Sigmoid colon (tissue), 7 donors: ENCODE measurements around the gene ALPK3. TPM values are rescaled to one million over a fixed set of nuclear protein-coding genes. Genes with fewer than 3 reads are reported as not detected.

Experiments used
- DNase-seq: peaks from one replicate; pipeline ENCODE4 v3.0.0-alpha.2; 2019
- H3K27ac ChIP-seq, 4 donors: fragments of 200-600 bp; sonication (generic); one replicate each; pipeline ENCODE4 v1.5.1; 2016 to 2019; ENCODE audit warnings: mild to moderate bottlenecking in 1 of 4
- H3K27me3 ChIP-seq, 3 donors: fragments of 200-600 bp; sonication (generic); one replicate each; pipeline ENCODE4 v1.5.1; 2019; ENCODE audit warnings: mild to moderate bottlenecking in 1 of 3
- H3K36me3 ChIP-seq, 4 donors: fragments of 200-600 bp; sonication (generic); one replicate each; pipeline ENCODE4 v1.5.1; 2016 to 2019
- H3K4me1 ChIP-seq, 4 donors: fragments of 200-600 bp; sonication (generic); one replicate each; pipeline ENCODE4 v1.5.1; 2017 to 2019
- H3K4me3 ChIP-seq, 4 donors: fragments of 200-600 bp; sonication (generic); one replicate each; pipeline ENCODE4 v1.5.1; 2017 to 2019; ENCODE audit warnings: mild to moderate bottlenecking in 2 of 4, moderate library complexity in 1 of 4
- H3K9me3 ChIP-seq, 4 donors: fragments of 200-600 bp in 3 of 4; sonication (generic) in 3 of 4; one replicate each; pipeline versions ENCODE4 v1.5.1 to v1.6.1; 2013 to 2019
- CTCF ChIP-seq, 4 experiments: fragments of 450-650 bp in 3 of 4; fragments of 200-600 bp in 1 of 4; IDR thresholded peaks; one replicate each; pipeline ENCODE4 v1.5.1; 2016 to 2019; ENCODE audit warnings: antibody characterized with exemption in 4 of 4, mild to moderate bottlenecking in 3 of 4, moderate library complexity in 2 of 4
- EP300 ChIP-seq, 4 donors: sonication (generic); formaldehyde crosslinking; IDR thresholded peaks; one replicate each; pipeline ENCODE4 v1.6.1; 2017; ENCODE audit warnings: antibody characterized with exemption in 4 of 4
- POLR2A ChIP-seq, 2 donors: fragments of 450-650 bp; IDR thresholded peaks; one replicate each; pipeline ENCODE4 v1.6.1; 2016; ENCODE audit warnings: antibody characterized with exemption in 2 of 2, mild to moderate bottlenecking in 2 of 2, moderate library complexity in 2 of 2
- POLR2AphosphoS5 ChIP-seq, 4 donors: sonication (generic); formaldehyde crosslinking; IDR thresholded peaks; one replicate each; pipeline ENCODE4 v1.6.1; 2017; ENCODE audit warnings: antibody characterized with exemption in 4 of 4
- WGBS, 2 donors: extraction: QIAGEN DNeasy Blood & Tissue Kit; methylation state at CpG; one replicate each; pipeline ENCODE4 v1.1.7; 2013; 5-methylcytosine and 5-hydroxymethylcytosine counted together
- intact Hi-C: fragments of 100-400 bp; cut with DNase I; formaldehyde crosslinking; loops from one replicate; pipeline ENCODE4 v1.15.1; 2023
- polyA plus RNA-seq, 3 donors: library from polyadenylated mRNA; stranded (reverse); fragments of 200-250 nt; gene quantifications; one replicate each; pipeline ENCODE4 v1.2.3, GENCODE V29; 2013
- total RNA-seq, 4 donors: library from RNA; depleted of rRNA; stranded (reverse); fragments of >200 nt; gene quantifications; one replicate each; pipeline ENCODE4 v1.1.0, GENCODE V29; 2016
- donor health status: healthy with polysubstance abuse.
- donor health status: Bipolar disorder and iron deficiency.
- donor health status: healthy.

The ALPK3 gene
- total and polyA plus RNA-seq, 7 donors = under 0.01 to 41.0 (median 3.9) TPM

DNA sequence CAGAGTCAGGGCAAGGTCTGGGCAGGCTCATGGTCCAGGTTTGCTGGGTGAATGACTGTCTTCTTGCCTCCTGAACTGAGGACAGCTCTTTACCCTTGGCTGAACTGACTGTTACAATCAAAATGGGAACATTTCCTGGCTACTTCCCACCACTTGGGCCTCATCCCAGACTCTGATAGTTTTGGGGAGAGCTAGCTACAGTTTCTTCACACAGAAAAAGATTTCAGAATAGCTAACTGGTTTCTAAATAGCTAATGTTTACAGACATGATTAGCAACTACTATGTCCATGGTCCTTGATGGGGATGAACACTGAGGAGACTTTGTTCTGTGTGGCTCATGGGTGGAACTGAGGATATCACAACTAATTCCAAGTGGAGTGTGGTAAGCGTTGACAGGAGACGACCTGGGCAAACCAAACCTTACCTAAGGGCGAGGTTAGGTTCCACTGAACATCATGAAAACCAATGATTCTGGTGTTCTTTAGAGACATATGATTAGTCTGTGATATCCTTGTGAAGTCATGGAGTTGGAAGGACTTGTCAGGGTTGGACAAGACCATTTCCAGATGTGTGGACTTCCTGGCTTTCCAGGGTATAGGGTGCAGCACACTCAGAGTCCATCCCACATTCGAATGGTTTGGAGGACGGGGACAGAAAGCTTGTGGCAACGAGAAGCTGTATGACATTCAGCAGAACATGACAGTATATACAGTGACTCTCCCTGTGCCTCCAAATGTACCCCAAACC, 7.3 kb downstream of the ALPK3 start:
- Histone ChIP-seq H3K9me3 (no peaks in the 10 kb centered on the region), H3K36me3 (peaks cover 0 to 3% (median 0%) of the 10 kb centered on the region in 4 donors), H3K4me3 (no peak overlapping the region), H3K4me1 (peaks cover 0 to 81% (median 56%) of the 10 kb centered on the region in 4 donors), H3K27ac (peak overlapping the region; percentile 7 to 94 (median 62)), H3K27me3 (no peaks in the 10 kb centered on the region)
- TF ChIP-seq CTCF (IDR thresholded peaks at IDR 0.05) (no peak), POLR2AphosphoS5 (IDR thresholded peaks at IDR 0.05) (peak in 3 of 4 donors; percentile 52 to 65 (median 60)), EP300 (IDR thresholded peaks at IDR 0.05) (peak in 1 of 4 donors; percentile 11), POLR2A (IDR thresholded peaks at IDR 0.05) (no peak)
- 88% methylated on average over 6 of the region's 6 CpGs for WGBS, 2 donors
- intact Hi-C loops = no loop called here
- DNase-seq = peak; percentile 89

DNA sequence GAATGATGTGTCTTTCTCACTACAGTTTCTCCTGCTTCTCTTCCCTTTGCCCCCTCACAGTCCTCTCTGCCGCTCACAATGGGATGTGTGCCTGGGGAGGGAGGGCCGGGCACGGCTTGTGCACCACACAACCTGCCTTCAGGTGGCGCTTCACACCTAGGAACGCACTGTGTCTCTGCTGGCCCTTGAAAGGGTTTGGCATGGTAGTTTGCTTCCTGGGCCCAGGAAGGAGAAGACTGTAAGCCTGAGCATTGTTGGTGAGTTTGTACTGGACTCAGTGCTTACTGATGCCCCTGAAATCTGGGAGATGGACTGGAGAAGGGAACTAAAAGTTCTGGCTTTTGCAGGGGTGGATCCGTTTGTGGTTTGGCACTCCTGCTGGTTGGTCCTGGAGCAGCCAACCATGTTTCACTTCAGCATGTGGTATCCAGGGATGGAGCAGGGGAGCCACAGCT, 9.2 kb downstream of the ALPK3 start:
- intact Hi-C loops = no loop called here
- Histone ChIP-seq H3K9me3 (no peaks in the 10 kb centered on the region), H3K27me3 (no peaks in the 10 kb centered on the region), H3K4me1 (peaks cover 0 to 63% (median 42%) of the 10 kb centered on the region in 4 donors), H3K27ac (peak overlapping the region in 2 of 4 donors; percentile 45 to 63), H3K4me3 (no peak overlapping the region), H3K36me3 (peaks cover 0 to 3% (median 0%) of the 10 kb centered on the region in 4 donors)
- 34 to 74% methylated on average over 6 of the region's 6 CpGs for WGBS, 2 donors
- TF ChIP-seq POLR2AphosphoS5 (IDR thresholded peaks at IDR 0.05) = no peak
- no peak for TF ChIP-seq EP300 (IDR thresholded peaks at IDR 0.05)
- TF ChIP-seq POLR2A (IDR thresholded peaks at IDR 0.05) = no peak
- no peak for TF ChIP-seq CTCF (IDR thresholded peaks at IDR 0.05)
- no peak for DNase-seq

GRCh38 chr15:84827246-84827645, 10.1 kb downstream of the ALPK3 start:
- Histone ChIP-seq H3K4me3 (no peak overlapping the region), H3K27ac (peak overlapping the region in 2 of 4 donors; percentile 45 to 63), H3K36me3 (peaks cover 0 to 3% (median 0%) of the 10 kb centered on the region in 4 donors), H3K9me3 (no peaks in the 10 kb centered on the region), H3K27me3 (no peaks in the 10 kb centered on the region), H3K4me1 (peaks cover 0 to 63% (median 37%) of the 10 kb centered on the region in 4 donors)
- 97% methylated on average over 9 of the region's 9 CpGs for WGBS, 2 donors
- intact Hi-C loops = no loop called here
- DNase-seq = no peak
- TF ChIP-seq EP300 (IDR thresholded peaks at IDR 0.05) = no peak
- TF ChIP-seq CTCF (IDR thresholded peaks at IDR 0.05) = no peak
- no peak for TF ChIP-seq POLR2AphosphoS5 (IDR thresholded peaks at IDR 0.05)
- no peak for TF ChIP-seq POLR2A (IDR thresholded peaks at IDR 0.05)

- Histone ChIP-seq H3K27me3 (no peaks in the 10 kb centered on the region), H3K4me1 (peaks cover 0 to 63% (median 38%) of the 10 kb centered on the region in 4 donors), H3K4me3 (no peak overlapping the region), H3K36me3 (peaks cover 0 to 9% (median 0%) of the 10 kb centered on the region in 4 donors), H3K27ac (peak overlapping the region; percentile 54 to 71 (median 65)), H3K9me3 (no peaks in the 10 kb centered on the region)
- WGBS, 2 donors = 77 to 82% methylated on average over 14 of the region's 14 CpGs
- peak; percentile 80 for DNase-seq
- intact Hi-C loops = no loop called here
- TF ChIP-seq POLR2AphosphoS5 (IDR thresholded peaks at IDR 0.05) (peak in 2 of 4 donors; percentile 3 to 8), CTCF (IDR thresholded peaks at IDR 0.05) (no peak)
These were observed 11.1 kb downstream of the ALPK3 start for GRCh38 chr15:84828086-84828908.
